D721Med (cell line): ENCODE measurements around the gene FAM13C.

Source experiments
- DNase-seq: peaks from one replicate; pipeline ENCODE4 v3.0.0; 2011; ENCODE audit warnings: low spot score; ENCODE audit not compliant: insufficient read length
- FAIRE-seq: peaks from 2 replicates; lab custom pipeline; 2011; peaks lifted over from hg19 to GRCh38; lab: Jason Lieb, UNC
- CTCF ChIP-seq: IDR thresholded peaks from 2 replicates; pipeline ENCODE4 v1.5.1; 2012; ENCODE audit warnings: mild to moderate bottlenecking, control low read depth; ENCODE audit not compliant: insufficient read depth; ENCODE audit errors: missing control alignments

Gene FAM13C

GRCh38 chr10:59363446-59363958 is 1.2 kb upstream of the FAM13C start:
- TF ChIP-seq CTCF = no peak
- no peak for DNase-seq
- no peak for FAIRE-seq

- no peak for TF ChIP-seq CTCF
- FAIRE-seq (no peak), DNase-seq (no peak)
Observed at GRCh38 chr10:59362959-59363381, 621 bp upstream of the FAM13C start.

GRCh38 chr10:59361663-59362143 is 646 bp downstream of the FAM13C start:
- FAIRE-seq = no peak
- no peak for DNase-seq
- TF ChIP-seq CTCF = no peak

GRCh38 chr10:59360605-59361405 is 1.5 kb downstream of the FAM13C start:
- FAIRE-seq (no peak), DNase-seq (no peak)

GRCh38 chr10:59358576-59358975 is 3.8 kb downstream of the FAM13C start:
- FAIRE-seq = no peak
- TF ChIP-seq CTCF = no peak
- DNase-seq = no peak

More at GRCh38 chr10:59360605-59361405, 1.5 kb downstream of the FAM13C start:
- TF ChIP-seq CTCF = no peak

GRCh38 chr10:59354434-59354833 is 7.9 kb downstream of the FAM13C start:
- TF ChIP-seq CTCF = no peak
- FAIRE-seq (no peak), DNase-seq (no peak)

- TF ChIP-seq CTCF = no peak
- DNase-seq (no peak), FAIRE-seq (no peak)
Observed at GRCh38 chr10:59350558-59350957, 11.8 kb downstream of the FAM13C start.
